Small intestine (tissue), 7 donors: Measurements from ENCODE around the gene ABCA4. TPM values are rescaled to one million over a fixed set of nuclear protein-coding genes. Genes with fewer than 3 reads are reported as not detected.
A peak's percentile ranks its signal among the peaks of the same experiment; 100 is the strongest.

Experiments
- DNase-seq, 2 donors: peaks; one replicate each; pipeline versions ENCODE4 v3.0.0 to v3.0.0-alpha.2; 2013
- FAIRE-seq: peaks from 2 replicates; lab custom pipeline; 2012; peaks lifted over from hg19 to GRCh38; lab: Jason Lieb, UNC
- H3K27ac ChIP-seq, 3 donors: one replicate each; pipeline ENCODE4 v1.5.1; 2013; ENCODE audit warnings: low read length in 2 of 3, mild to moderate bottlenecking in 2 of 3, control low read depth in 1 of 3, inconsistent platforms in 1 of 3, low read depth in 1 of 3, moderate library complexity in 1 of 3
- H3K27me3 ChIP-seq, 3 donors: one replicate each; pipeline ENCODE4 v1.6.1; 2013; ENCODE audit warnings: low read length in 3 of 3, inconsistent platforms in 1 of 3; ENCODE audit not compliant: control insufficient read depth in 3 of 3, insufficient read depth in 3 of 3
- H3K36me3 ChIP-seq, 3 donors: one replicate each; pipeline ENCODE4 v1.6.1; 2013; ENCODE audit warnings: low read length in 3 of 3, inconsistent platforms in 1 of 3, low read depth in 1 of 3, mild to moderate bottlenecking in 1 of 3, moderate library complexity in 1 of 3; ENCODE audit not compliant: control insufficient read depth in 3 of 3, insufficient read depth in 2 of 3
- H3K4me1 ChIP-seq, 3 donors: one replicate each; pipeline ENCODE4 v1.6.1; 2013; ENCODE audit warnings: low read length in 2 of 3, inconsistent platforms in 1 of 3, low read depth in 1 of 3, mild to moderate bottlenecking in 1 of 3, moderate library complexity in 1 of 3; ENCODE audit not compliant: control insufficient read depth in 3 of 3, insufficient read depth in 2 of 3
- H3K4me3 ChIP-seq, 3 donors: one replicate each; pipeline ENCODE4 v1.5.1; 2013; ENCODE audit warnings: low read length in 3 of 3, control low read depth in 1 of 3, inconsistent platforms in 1 of 3, low read depth in 1 of 3, mild to moderate bottlenecking in 1 of 3, moderate library complexity in 1 of 3
- H3K9me3 ChIP-seq, 2 donors: one replicate each; pipeline ENCODE4 v1.6.1; 2013; ENCODE audit warnings: low read depth in 1 of 2, low read length in 1 of 2; ENCODE audit not compliant: control insufficient read depth in 2 of 2, insufficient read depth in 1 of 2
- WGBS, 3 donors: extraction: QIAGEN DNeasy Blood & Tissue Kit; methylation state at CpG; one replicate each; pipeline ENCODE4 v1.1.7; 2013; 5-methylcytosine and 5-hydroxymethylcytosine counted together
- polyA plus RNA-seq, 4 donors: library from polyadenylated mRNA; stranded (reverse) in 3 of 4; unstranded in 1 of 4; fragments of 200-250 nt in 3 of 4; fragments of 120-200 nt in 1 of 4; gene quantifications; one replicate each; pipeline versions ENCODE4 v1.2.1 to v1.2.3, GENCODE V29; 2013
- donor health status: healthy with polysubstance abuse.
- donor health status: control.
- donor health status: control.
- donor health status: Bipolar disorder and iron deficiency.
- donor health status: healthy.

ABCA4 gene
- polyA plus RNA-seq, 4 donors: 2.4 to 4.3 (median 3.8) TPM

DNA sequence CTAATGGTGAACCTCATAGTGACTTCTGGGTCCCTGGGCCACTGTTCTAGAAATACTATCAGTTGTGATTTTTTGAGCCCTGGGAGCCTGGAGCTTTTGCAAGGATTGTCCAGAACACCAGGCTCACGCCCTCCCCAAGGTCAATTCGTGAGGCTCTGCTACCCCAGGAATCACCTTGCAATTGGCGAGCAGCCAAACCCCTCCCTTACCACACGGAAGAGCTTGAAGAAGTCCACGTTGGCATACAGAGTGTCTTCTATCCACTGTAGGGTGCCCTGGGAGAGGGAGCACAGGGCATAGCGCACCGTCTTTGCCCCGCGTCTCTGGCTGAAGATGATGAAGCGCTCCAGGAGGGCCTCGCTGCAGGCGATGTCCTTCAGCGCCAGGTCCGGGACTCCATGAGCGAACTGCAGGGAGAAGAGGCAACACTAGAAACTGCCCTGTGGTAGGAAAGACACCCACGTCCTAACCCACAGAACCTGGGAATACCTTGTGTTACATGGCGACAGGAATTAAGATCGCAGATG, 22.3 kb downstream of the ABCA4 start:
- Histone ChIP-seq H3K4me3 (no peak overlapping the region), H3K36me3 (no peaks in the 10 kb centered on the region), H3K27me3 (peaks cover 0 to 5% (median 0%) of the 10 kb centered on the region in 3 donors), H3K9me3 (peaks cover 0 to 6% of the 10 kb centered on the region in 2 donors), H3K4me1 (peaks cover 0 to 18% (median 0%) of the 10 kb centered on the region in 3 donors), H3K27ac (no peak overlapping the region)
- 74 to 85% (median 78%) methylated on average over 18 of the region's 18 CpGs for WGBS, 3 donors
- DNase-seq (peak in 1 of 2 donors; percentile 9), FAIRE-seq (no peak)

GRCh38 chr1:94096797-94097549, 24.0 kb downstream of the ABCA4 start:
- DNase-seq: no peak
- WGBS, 3 donors: 79 to 90% (median 88%) methylated on average over 10 of the region's 10 CpGs
- peak overlapping the region in 1 of 3 donors; percentile 52 for H3K27ac ChIP-seq

DNA sequence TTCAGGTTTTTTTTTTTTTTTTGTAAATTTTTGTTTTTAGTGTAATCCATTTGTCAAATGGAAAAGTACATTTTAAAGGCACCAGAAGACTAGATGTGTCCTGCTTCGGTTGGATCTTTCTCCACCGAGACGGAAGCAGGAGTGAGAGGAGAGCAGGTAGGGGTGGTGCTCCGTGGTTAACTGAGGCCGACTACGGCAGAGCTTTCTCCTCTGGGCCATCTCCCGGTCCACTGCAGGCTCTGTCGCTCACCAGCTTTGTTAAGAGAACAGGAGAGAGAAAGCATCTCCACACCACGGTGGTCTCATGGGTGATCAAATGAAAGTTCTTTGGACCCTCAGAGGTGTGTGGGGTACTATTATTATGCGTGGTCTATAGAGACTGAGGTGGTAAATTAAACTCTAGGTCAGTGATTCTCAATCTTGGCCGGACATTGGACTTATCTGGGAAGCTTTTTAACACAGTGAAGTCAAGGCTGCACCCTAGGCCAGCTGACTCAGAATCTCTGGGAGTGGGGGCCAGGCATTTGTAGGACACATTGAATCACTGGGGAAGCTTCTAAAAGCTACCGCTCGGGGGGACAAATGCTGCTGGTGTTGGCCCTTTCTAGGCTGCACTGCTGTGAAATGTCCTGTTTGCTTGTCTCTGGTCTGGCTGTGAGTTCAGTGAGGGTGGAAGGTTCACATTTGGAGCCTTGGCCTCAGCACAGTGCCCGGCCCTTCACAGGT, 25.0 kb downstream of the ABCA4 start:
- Histone ChIP-seq H3K9me3 (peaks cover 0 to 3% of the 10 kb centered on the region in 2 donors), H3K27ac (peak overlapping the region in 2 of 3 donors; percentile 57 to 74), H3K4me3 (no peak overlapping the region), H3K36me3 (no peaks in the 10 kb centered on the region), H3K27me3 (no peaks in the 10 kb centered on the region), H3K4me1 (peaks cover 0 to 18% (median 0%) of the 10 kb centered on the region in 3 donors)
- WGBS, 3 donors: 82 to 86% (median 86%) methylated on average over 14 of the region's 14 CpGs
- FAIRE-seq (no peak), DNase-seq (no peak)

More at GRCh38 chr1:94096797-94097549, 24.0 kb downstream of the ABCA4 start:
- no peak overlapping the region for H3K4me3 ChIP-seq
- H3K36me3 ChIP-seq: no peaks in the 10 kb centered on the region
- no peak for FAIRE-seq
- peaks cover 0 to 18% (median 0%) of the 10 kb centered on the region in 3 donors for H3K4me1 ChIP-seq
- peaks cover 0 to 6% of the 10 kb centered on the region in 2 donors for H3K9me3 ChIP-seq
- H3K27me3 ChIP-seq: peaks cover 0 to 3% (median 0%) of the 10 kb centered on the region in 3 donors

GRCh38 chr1:94095112-94095637, 25.8 kb downstream of the ABCA4 start:
- no peak overlapping the region for H3K4me3 ChIP-seq
- no peaks in the 10 kb centered on the region for H3K27me3 ChIP-seq
- peak in 1 of 2 donors; percentile 38 for DNase-seq
- H3K36me3 ChIP-seq: no peaks in the 10 kb centered on the region
- peak overlapping the region in 2 of 3 donors; percentile 57 to 83 for H3K27ac ChIP-seq
- WGBS, 3 donors: 59 to 77% (median 74%) methylated on average over 21 of the region's 21 CpGs
- FAIRE-seq: no peak
- peaks cover 0 to 18% (median 0%) of the 10 kb centered on the region in 3 donors for H3K4me1 ChIP-seq
- peaks cover 0 to 3% of the 10 kb centered on the region in 2 donors for H3K9me3 ChIP-seq

DNA sequence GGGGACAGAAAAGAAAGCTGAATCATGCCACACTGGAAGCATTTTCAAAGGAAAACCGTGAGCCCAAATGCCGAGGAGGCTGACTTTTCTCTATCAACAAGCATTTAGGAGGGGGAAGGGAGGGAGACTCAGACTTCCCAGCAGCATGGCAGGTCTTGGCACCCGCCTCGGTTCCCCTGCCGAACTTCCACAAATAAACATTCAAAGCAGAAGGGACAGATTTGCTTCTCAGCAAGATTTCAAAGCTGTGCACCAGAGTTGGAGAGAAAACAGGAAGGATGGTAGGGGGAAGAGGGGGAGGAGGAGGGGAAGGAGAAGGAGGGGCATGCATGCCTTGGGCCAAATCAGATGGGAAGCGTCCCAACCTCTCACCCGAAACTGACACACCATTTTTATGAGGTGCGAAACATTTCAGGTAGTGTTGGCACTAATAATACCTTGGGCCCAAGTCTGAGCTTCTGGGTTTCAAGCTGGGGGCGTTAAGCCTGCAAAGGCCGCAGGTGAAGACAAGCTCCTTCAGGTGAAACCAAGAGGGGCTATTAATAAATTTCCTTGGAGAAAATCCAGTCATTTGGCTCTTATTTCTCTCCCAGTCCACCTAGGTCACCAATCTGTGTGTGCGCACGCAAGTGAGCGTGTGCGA, 26.4 kb downstream of the ABCA4 start:
- DNase-seq: no peak
- FAIRE-seq: no peak
- 51 to 80% (median 76%) methylated on average over 14 of the region's 14 CpGs for WGBS, 3 donors
- peaks cover 0 to 18% (median 0%) of the 10 kb centered on the region in 3 donors for H3K4me1 ChIP-seq
- no peaks in the 10 kb centered on the region for H3K36me3 ChIP-seq
- peaks cover 0 to 3% of the 10 kb centered on the region in 2 donors for H3K9me3 ChIP-seq
- H3K27ac ChIP-seq: peak overlapping the region in 2 of 3 donors; percentile 57 to 83
- H3K27me3 ChIP-seq: no peaks in the 10 kb centered on the region
- no peak overlapping the region for H3K4me3 ChIP-seq

DNA sequence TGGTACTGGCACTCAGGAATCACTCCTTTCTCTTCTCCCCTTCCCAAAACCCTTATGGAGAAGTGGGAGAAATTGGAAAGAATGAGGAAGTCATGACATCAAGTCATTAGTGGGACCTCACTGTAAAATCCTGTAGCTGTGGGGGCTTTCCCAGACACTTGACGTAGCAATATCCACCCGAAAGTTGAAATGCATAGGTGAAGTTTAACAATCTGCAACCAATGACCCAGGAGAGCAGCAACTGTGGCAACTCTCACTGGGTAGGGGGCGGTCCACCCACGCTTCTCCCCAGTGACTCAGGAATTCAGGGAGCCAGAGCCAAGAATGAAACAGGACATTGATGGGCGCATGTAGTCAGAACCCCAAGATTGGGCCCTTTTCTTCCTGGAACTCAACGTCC, 27.0 kb downstream of the ABCA4 start:
- no peak for FAIRE-seq
- 64 to 78% (median 77%) methylated on average over 6 of the region's 6 CpGs for WGBS, 3 donors

DNA sequence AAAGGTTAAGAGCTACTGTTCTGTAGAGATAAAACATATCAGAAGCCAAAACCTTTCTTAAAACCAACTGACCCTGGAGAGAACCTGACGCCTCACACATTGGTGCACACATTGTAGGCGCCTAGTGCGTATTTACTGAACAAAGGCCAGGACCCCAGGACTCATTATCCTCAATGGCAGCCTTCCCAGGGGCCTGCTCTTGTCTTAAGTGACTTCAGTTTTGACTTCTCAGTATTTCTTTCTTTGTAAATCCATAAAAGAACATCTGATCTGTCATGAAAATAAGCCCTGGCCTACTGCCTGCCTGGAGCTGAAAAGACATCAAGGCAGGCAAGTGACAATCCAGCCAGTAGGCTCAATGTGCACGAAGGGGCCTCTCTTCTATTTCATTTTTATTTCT, 27.6 kb downstream of the ABCA4 start:
- Histone ChIP-seq H3K4me1 (peaks cover 0 to 18% (median 0%) of the 10 kb centered on the region in 3 donors), H3K36me3 (no peaks in the 10 kb centered on the region), H3K27me3 (no peaks in the 10 kb centered on the region), H3K4me3 (no peak overlapping the region), H3K9me3 (no peaks in the 10 kb centered on the region), H3K27ac (peak overlapping the region in 1 of 3 donors; percentile 60)
- no peak for DNase-seq
- no peak for FAIRE-seq
- WGBS, 3 donors: 78 to 88% (median 80%) methylated on average over 4 of the region's 4 CpGs

More for the DNA sequence above, 27.0 kb downstream of the ABCA4 start:
- no peak for DNase-seq
- peaks cover 0 to 18% (median 0%) of the 10 kb centered on the region in 3 donors for H3K4me1 ChIP-seq
- H3K4me3 ChIP-seq: no peak overlapping the region
- peaks cover 0 to 3% of the 10 kb centered on the region in 2 donors for H3K9me3 ChIP-seq
- peak overlapping the region in 2 of 3 donors; percentile 44 to 83 for H3K27ac ChIP-seq
- H3K36me3 ChIP-seq: no peaks in the 10 kb centered on the region
- no peaks in the 10 kb centered on the region for H3K27me3 ChIP-seq
